HL-60 (cell line): ENCODE data around the gene KRT73.

Experiments
- DNase-seq, 2 experiments: peaks; one replicate each; pipeline ENCODE4 v3.0.0-alpha.2; 2010 to 2020; ENCODE audit warnings: low read depth in 1 of 2, low spot score in 1 of 2
- H3K27ac ChIP-seq: fragments of 250-450 bp; sonication (Bioruptor Pico); replicated peaks from 2 replicates; pipeline ENCODE4 v1.5.1; 2020; ENCODE audit warnings: mild to moderate bottlenecking, moderate library complexity
- H3K27me3 ChIP-seq: fragments of 250-450 bp; sonication (Bioruptor Pico); 2 replicates; pipeline ENCODE4 v1.5.1; 2021; ENCODE audit warnings: mild to moderate bottlenecking, moderate library complexity; ENCODE audit not compliant: insufficient read depth, poor library complexity, severe bottlenecking
- H3K4me3 ChIP-seq: replicated peaks from 2 replicates; pipeline ENCODE4 v1.5.1; 2011; ENCODE audit warnings: mild to moderate bottlenecking, control low read depth, low read length; ENCODE audit not compliant: insufficient read depth
- GABPA ChIP-seq: IDR thresholded peaks from 2 replicates; pipeline ENCODE4 v1.6.1; 2012; ENCODE audit warnings: low read depth
- POLR2AphosphoS5 ChIP-seq: IDR thresholded peaks from 2 replicates; pipeline ENCODE4 v1.6.1; 2012; ENCODE audit warnings: low read depth
- SPI1 ChIP-seq: IDR thresholded peaks from 2 replicates; pipeline ENCODE4 v1.6.1; 2012; ENCODE audit warnings: low read depth, mild to moderate bottlenecking, borderline replicate concordance
- TF ChIP-seq, protein P1 (sequence below): IDR thresholded peaks from one replicate; pipeline ENCODE4 v1.5.1; 2011; ENCODE audit warnings: low read length, control low read depth, inconsistent platforms; ENCODE audit not compliant: insufficient read depth
- TF ChIP-seq, protein P2 (sequence below): IDR thresholded peaks from 2 replicates; pipeline ENCODE4 v1.6.1; 2012; ENCODE audit warnings: low read depth; ENCODE audit not compliant: insufficient replicate concordance

Gene KRT73

DNA sequence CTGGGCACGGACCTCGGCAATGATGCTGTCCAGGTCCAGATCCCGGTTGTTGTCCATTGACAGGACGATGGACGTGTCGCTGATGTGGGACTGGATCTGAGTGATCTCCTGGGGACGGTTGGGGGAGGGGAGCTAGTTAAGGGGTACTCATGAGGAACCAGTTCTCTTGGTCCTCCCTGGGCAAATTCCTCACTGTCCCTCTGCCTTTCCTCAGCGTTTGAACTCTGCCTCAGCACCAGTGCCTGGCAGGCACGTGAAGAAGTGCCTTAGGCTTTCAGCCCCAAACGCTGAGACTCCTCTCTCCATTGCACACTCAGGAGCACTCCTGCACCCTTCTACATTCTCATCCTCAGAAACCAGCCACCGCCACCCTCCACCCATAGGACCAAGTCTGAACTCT, 26.8 kb downstream of the KRT73 start:
- Histone ChIP-seq H3K4me3 (no peak overlapping the region), H3K27ac (no peak overlapping the region), H3K27me3 (peaks cover 2% of the 10 kb centered on the region)
- TF ChIP-seq POLR2AphosphoS5 (no peak), SPI1 (no peak), GABPA (no peak)
- TF ChIP-seq, protein P1, sequence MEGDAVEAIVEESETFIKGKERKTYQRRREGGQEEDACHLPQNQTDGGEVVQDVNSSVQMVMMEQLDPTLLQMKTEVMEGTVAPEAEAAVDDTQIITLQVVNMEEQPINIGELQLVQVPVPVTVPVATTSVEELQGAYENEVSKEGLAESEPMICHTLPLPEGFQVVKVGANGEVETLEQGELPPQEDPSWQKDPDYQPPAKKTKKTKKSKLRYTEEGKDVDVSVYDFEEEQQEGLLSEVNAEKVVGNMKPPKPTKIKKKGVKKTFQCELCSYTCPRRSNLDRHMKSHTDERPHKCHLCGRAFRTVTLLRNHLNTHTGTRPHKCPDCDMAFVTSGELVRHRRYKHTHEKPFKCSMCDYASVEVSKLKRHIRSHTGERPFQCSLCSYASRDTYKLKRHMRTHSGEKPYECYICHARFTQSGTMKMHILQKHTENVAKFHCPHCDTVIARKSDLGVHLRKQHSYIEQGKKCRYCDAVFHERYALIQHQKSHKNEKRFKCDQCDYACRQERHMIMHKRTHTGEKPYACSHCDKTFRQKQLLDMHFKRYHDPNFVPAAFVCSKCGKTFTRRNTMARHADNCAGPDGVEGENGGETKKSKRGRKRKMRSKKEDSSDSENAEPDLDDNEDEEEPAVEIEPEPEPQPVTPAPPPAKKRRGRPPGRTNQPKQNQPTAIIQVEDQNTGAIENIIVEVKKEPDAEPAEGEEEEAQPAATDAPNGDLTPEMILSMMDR: no peak
- TF ChIP-seq, protein P2, sequence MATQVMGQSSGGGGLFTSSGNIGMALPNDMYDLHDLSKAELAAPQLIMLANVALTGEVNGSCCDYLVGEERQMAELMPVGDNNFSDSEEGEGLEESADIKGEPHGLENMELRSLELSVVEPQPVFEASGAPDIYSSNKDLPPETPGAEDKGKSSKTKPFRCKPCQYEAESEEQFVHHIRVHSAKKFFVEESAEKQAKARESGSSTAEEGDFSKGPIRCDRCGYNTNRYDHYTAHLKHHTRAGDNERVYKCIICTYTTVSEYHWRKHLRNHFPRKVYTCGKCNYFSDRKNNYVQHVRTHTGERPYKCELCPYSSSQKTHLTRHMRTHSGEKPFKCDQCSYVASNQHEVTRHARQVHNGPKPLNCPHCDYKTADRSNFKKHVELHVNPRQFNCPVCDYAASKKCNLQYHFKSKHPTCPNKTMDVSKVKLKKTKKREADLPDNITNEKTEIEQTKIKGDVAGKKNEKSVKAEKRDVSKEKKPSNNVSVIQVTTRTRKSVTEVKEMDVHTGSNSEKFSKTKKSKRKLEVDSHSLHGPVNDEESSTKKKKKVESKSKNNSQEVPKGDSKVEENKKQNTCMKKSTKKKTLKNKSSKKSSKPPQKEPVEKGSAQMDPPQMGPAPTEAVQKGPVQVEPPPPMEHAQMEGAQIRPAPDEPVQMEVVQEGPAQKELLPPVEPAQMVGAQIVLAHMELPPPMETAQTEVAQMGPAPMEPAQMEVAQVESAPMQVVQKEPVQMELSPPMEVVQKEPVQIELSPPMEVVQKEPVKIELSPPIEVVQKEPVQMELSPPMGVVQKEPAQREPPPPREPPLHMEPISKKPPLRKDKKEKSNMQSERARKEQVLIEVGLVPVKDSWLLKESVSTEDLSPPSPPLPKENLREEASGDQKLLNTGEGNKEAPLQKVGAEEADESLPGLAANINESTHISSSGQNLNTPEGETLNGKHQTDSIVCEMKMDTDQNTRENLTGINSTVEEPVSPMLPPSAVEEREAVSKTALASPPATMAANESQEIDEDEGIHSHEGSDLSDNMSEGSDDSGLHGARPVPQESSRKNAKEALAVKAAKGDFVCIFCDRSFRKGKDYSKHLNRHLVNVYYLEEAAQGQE: no peak
- no peak for DNase-seq

DNA sequence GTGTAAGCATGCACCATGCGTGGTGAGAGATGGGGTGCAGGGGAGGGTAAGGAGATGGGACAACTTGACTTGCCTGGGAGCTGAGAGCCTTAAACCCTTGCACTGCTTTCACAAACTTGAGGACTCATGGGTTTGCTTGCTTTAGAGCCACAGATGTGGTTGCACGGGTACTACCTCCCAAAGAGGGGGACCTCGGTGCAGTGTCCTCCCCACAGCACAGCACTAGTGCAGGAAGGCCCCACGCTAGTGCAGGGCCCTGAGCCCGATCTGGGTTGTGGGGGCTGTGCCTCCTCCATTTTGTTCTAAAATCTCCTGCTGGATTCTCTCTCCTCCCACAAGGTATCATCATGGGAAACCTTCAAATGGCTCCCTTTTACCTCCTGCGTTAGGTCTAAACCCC, 28.3 kb downstream of the KRT73 start:
- Histone ChIP-seq H3K4me3 (no peak overlapping the region), H3K27me3 (no peaks in the 10 kb centered on the region), H3K27ac (no peak overlapping the region)
- no peak for DNase-seq
- no peak for TF ChIP-seq SPI1
- TF ChIP-seq, protein P2: no peak
- TF ChIP-seq, protein P1: no peak
- no peak for TF ChIP-seq POLR2AphosphoS5
- TF ChIP-seq GABPA: no peak

DNA sequence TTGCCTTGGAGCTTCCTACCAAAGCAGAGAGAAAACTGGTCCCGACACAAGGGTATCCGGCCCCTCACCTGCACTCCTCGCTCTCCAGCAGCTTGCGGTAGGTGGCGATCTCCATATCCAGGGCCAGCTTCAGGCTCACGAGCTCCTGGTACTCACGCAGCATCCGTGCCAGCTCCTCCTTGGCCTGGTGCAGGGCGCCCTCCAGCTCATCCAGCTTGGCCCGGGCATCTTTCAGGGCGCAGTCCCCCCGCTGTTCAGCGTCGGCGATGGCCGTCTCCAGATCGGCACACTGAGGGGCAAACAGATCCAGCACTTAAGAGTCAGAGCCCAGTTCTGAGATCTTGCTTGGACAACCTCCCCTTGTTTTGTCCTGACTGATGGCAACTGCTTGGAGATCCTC, 30.8 kb downstream of the KRT73 start:
- TF ChIP-seq GABPA: no peak
- TF ChIP-seq SPI1: no peak
- TF ChIP-seq POLR2AphosphoS5: no peak
- TF ChIP-seq, protein P1: no peak
- TF ChIP-seq, protein P2: no peak
- H3K27me3 ChIP-seq: no peaks in the 10 kb centered on the region
- no peak overlapping the region for H3K27ac ChIP-seq
- DNase-seq: no peak
- H3K4me3 ChIP-seq: no peak overlapping the region
